GM21529 (cell line): Measurements from ENCODE around the gene ALDH3A1.
"Not testable (repeated sequence)": the region's sequence is repeated elsewhere in the genome, so short reads cannot be mapped to it uniquely, and the experiment has no call there.

Experiments used
- ATAC-seq: cut with Tn5 transposase; IDR thresholded peaks from one replicate; pipeline ENCODE4 v1.9.1; 2021; ENCODE audit not compliant: unreplicated experiment

The ALDH3A1 gene

DNA sequence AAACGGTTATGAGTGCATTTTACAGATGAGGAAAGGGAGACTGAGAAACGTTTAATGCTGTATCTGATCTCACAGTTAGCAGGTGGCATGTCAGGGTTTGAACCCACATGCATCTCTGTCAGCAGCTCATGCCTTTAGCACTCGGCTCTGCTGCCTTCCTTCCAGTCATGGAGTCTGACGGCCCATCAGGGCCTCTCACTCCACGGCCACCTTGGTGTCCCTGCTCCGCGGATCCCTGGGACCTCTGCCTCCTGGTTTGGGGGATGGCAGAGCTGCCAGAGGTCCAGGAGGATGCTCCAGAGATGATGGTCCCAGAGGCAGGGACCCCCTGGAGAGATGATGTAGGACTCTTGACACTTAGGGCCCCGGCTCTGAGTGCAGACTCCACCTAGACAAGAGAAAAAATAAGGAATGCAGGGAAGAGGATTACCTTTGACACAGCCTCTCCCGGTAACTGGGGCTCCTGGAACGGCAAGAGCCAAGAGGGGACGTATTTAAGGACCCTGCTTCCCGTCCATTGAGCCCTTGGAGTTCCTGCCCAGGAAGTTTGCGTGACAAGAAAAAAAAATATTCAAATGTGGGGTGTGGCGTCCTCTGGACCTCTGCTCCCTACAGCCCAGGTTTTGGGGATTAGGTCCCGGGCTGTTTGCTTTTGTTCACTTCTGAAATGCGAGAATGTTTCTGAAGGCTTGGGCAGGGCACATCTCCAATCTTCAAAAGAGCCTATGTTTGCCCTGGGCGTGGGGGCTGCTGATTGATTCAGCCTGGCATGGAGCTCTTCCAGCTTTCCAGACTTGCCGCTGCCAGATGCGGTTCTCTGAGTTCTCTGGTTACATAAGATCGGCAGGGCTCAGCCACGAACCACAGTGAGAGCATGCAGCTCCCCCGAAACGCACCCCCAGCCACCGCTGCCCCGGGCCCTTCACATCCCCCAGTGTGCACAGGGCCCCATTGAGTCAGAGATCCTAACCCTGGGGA, at the start of gene ALDH3A1:
Gene ALDH3A1, minus strand, starts transcription at position 470 of the 978 bp plus-strand sequence. CDS start 3,169 bp downstream, outside the sequence.
- ATAC-seq: no peak

DNA sequence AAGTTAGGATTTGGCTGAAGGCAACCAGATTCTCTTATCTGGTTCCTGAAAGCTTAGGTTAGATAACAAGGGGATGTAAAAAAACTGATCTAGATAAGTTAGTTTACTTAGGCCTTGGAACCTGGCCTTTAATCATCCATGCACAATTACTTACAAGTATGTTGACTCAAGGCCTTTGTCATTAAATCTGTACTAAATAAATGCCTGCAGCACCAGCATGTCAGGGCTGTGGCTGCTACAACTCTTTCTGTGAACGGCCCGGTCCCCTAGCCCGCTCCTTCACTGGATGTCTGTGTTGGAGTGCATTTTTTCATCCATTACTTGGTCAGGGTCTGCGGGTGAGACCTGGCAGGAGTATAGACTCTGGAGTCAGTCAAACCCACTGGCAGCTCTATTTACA, 48.4 kb upstream of the ALDH3A1 start:
- ATAC-seq: no peak

GRCh38 chr17:19791918-19792550, 43.9 kb upstream of the ALDH3A1 start:
- ATAC-seq: no peak

DNA sequence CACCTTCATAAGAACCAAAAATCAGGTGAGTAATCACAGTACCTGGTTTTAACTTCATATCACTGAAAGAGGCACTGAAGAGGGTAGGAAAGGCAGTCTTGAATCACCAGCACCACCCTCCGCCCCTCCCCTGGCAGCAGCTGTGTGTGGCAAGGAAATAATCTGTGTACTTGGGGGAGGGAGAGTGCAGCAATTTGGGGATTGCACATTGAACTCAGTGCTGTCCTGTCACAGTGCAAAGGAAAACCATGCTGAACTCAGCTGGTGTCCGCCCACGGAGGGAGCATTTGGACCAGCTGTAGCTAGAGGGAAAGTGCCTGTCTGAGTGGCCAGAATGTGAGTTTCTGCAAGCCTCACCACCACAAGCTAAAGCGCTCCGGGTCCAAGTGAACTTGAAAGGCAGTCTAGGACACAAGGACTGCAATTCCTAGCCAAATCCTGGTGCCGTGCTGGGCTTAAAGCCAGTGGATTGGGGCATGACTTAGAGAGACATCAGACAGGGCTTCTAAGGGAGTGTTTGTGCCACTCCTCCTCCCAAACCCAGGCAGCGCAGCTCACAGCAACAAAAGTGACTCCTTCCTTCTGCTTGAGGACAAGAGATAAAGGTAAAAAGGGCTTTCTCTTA, 39.7 kb upstream of the ALDH3A1 start:
- no peak for ATAC-seq

- no peak for ATAC-seq
Measured at GRCh38 chr17:19785854-19786253, 37.8 kb upstream of the ALDH3A1 start.

DNA sequence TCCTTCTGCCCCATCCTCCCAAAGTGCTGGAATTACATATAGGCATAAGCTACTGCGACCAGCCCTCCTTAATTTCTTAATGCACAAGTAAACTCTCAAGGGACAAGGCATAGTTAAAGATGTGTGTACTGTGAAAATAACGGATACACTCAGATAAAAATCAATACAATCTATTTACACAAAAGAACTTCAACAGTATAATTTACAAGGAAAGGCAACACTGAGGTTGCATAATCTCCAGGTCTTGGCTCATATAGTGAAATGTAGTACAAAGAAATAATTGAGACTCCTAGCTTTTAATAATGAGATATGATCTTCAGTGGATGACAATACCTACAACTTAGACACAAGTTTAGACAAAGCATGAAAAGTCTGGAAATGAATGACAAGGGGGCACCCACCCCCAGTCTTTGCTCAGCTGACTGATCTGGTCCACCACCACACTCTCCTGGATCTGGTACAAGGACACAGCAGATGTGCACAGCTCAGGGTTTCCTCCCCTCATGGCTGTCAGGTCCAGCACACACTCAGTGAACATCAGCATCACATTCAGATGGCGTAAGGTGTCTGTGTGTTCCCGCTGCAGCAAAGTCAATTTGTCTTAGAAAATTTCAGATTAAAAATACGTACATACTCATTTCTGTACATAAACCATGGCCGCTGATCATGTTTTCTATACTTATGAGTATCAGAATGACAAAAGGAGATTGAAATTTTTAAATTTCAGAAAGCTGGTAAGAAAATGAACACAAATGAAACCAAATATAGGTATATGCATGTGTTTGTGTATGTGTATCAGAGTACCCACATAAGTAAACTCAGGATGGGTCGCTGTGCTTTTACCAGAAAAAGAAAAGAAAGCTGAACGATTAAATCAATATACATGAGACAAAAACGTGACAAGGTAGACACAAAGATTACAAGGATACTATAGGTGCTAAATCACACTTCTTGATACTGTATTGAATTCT, 33.7 kb upstream of the ALDH3A1 start:
- ATAC-seq: no peak

- ATAC-seq: no peak
Measured at GRCh38 chr17:19780846-19781245, 32.7 kb upstream of the ALDH3A1 start.

DNA sequence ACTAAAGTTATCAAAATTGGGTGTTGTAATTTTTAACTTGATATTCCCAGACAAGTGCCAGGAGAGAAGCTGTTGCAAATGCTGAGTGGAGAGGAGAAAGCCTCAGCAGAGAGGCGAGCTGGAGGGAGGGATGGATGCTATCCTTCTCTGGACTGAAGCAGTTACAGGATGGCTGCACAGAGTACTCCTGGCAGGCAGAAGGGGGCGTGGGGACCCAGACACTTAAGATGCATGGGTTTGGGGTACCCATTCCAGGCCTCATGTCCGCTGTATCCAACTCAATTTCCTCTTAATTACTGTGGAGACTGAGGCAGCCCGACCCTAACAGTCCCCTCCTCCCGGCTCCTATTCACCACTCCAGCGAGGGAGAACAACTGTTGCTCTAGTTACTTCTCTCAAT, 25.4 kb upstream of the ALDH3A1 start:
- no peak for ATAC-seq

GRCh38 chr17:19771971-19772630, 24.0 kb upstream of the ALDH3A1 start:
- no peak for ATAC-seq

DNA sequence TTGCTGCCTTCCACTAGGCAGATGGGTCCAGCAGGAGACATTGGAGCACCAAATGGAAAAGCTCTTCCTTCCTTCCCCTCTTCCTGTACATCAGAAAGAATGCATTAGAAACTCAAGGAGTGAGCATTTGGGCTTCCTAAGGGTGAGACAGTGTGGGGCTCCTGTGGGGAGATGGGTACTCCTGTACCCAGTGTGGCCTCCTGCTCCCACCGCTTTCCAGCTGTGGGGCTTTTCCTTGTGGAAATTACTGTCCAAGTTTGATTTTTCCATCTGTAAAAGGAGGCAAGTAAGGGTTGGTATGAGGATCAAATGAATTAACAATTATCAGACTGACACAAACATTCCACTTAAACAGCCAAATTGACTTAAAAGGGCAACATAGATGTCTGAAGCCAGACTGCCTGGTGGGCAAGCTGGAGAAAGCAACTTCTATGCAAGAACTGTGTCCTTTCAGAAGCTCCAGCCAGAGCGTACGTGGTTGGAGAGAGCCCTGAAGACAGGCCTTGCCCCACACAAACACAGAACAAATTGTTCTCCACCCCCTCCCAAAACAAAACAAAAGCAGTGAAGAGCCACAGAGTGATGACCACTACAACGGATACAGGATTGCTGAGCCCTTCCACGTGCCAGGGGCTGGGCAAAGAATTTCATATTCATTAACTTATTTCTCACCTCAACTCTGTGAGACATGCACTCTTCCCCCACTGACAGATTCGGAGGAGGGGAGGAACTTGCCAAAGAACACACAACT, 23.1 kb upstream of the ALDH3A1 start:
- no peak for ATAC-seq

DNA sequence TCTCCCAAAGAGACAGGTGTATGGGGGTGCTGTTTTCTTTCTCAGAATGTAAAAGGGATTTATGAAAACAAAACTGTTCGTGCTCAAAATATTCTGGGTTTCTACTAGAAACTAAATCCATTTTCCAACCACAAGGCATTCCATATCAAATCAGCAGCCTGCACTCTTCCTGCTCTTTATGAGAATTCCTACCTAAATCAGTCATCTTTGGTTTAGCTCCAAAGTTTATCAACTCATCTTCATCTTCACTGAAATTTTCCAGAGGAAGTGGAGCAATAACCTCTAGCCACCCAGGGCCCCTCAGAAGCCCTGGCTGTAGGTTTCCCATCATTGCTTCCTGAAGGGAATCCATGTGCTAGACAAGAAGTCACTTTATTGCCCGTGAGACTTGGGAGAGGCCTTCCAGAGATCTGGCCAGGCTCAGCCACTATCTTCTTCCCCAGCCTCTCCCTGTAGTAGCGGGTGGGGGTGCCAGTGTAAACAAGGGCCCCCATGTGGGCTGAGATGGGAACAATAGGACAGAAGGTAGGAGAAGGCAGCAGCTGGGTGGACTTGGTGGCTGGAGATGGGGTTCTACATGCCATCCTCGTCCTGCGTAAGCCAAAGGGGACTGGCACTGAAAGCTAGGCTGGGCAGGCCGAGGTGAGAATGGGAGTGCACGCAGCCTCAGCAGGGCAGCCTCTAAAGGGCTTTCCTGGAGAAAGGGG, 22.0 kb upstream of the ALDH3A1 start:
- ATAC-seq: no peak

DNA sequence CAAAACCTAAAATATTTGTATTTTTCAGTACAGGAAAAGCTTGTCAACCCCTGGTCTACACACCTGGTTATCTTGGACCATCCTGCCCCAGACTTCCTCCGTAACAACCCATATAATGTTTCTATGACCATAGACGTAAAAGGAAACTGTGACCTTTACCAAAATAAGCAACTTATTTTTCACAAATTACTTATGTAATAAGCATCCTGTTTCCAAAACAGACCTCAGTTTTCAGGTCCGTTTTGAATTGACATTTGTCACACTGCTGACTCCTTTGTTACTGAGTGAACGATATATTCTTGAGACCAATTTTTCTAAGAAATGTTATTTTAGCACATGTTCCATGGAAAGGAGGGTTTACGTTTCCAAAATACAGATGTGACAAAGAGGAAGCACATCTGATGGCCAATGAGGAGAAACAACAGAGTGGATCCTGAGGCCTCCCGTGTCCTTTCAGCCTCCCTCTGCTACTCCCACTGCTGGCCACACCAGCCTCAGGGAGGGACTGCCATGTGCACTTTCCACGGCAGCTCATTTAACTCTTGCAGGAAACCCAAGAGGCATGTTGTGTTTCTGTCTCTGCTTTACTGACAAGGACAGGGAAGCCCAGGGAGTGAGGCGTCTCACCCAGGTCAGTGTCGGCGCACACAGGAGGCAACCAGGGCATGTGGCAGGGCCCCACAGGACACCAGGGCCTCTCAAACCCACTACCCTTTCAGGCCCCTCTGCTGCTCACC, 20.1 kb upstream of the ALDH3A1 start:
- no peak for ATAC-seq

DNA sequence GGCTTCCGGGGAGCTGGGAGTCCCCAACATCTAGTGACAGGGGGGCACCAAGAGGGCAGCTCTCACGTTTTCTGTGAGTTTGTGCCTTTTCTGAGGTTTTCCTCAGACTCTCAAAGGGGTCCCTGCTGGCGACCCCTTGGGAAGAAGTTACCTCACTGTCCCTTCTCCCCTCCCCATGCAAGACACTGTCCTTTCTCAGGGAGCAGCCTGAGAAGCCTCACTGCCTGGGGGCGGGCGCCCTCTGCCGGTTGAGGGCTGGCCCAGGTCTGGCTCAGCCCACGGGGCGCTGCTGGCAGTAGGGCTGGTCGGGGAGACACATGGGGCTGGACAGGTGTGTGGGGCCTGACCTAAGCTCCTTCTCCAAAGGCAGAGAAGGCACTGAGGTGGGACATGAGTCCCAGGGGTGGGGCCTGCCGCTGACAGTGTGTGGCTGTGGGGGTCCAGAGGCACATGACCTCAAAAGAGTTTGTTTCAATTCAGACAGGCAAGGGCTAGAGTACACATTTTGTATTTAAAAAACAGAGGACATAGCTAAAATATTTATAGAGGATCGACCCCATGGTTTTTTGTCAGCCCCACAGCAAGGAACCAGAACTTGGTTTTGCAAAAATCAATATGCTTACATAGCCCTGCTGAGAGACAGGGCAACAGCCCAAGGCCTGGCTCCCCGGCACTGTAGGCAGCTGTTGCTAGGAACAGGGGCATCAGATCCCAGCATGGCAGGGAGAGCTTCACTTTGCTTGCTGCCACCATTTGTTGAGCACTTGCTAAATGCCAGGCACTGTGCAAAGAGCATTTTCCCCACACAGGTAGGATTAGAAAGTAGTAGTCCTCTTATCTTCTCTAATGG, 18.5 kb upstream of the ALDH3A1 start:
- ATAC-seq: peak; percentile 66

DNA sequence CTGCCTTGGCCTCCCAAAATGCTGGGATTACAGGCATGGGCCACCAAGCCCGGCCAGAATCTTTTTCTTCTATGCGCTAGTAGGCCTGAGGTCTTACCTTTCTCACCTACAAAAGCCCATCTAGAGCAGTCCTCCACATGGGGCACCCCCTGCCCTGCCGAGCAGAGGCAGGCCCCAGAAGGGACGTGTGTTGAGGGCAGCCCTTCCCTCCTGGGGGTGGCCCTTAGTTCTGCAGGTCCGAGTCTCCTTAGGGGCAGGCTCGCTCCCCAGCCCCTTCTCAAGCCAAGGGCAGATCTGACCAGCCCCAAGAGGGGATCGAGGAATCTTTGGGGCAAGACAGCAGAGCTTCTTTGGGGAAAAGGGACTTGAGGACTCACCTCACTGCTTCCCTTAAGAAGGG, 17.9 kb upstream of the ALDH3A1 start:
- no peak for ATAC-seq

DNA sequence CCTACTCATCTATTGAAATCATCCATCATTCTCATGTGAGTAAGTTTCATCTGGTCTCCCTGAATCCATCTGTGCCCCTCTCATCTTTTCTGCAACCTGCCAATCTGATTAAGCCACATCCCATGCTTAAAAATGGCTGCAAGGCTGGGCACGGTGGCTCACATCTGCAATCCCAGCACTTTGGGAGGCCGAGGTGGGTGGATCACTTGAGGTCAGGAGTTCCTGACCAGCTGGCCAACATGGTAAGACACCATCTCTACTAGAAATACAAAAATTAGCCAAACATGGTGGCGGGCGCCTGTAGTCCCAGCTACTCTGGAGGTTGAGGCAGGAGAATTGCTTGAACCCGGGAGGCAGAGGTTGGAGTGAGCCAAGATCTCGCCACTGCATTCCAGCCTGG, 15.9 kb upstream of the ALDH3A1 start:
- not testable (repeated sequence) for ATAC-seq

DNA sequence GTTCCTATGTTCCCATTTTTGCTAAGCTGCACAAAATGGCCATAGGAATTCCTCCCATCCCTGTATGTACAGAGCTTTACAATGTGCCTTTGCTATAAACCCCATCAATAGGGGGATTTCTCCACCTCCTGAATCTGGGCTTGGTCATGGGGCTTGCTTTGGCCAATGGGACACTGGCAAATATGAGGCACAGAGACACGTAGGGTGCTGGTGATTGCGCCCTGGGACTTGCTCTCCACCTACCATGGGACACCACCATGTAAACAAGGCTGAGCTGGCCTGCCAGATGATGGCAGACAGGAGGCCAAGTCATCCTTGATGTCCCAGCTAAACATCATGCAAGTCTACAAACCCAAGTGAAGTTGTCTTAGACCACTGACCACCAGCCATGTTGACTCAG, 15.3 kb upstream of the ALDH3A1 start:
- ATAC-seq: no peak

- peak; percentile 54 for ATAC-seq
Measured at GRCh38 chr17:19762515-19762961, 14.4 kb upstream of the ALDH3A1 start.
